Peyer's patch (tissue), 4 donors: Measurements from ENCODE around the gene OR1F1. TPM values are rescaled to one million over a fixed set of nuclear protein-coding genes. Genes with fewer than 3 reads are reported as not detected.
A peak's percentile ranks its signal among the peaks of the same experiment; 100 is the strongest.

ENCODE experiments used
- DNase-seq, 3 donors: peaks; one replicate each; pipeline ENCODE4 v3.0.0-alpha.2; 2017 to 2019
- H3K27ac ChIP-seq, 4 donors: fragments of 200-600 bp; sonication (generic); one replicate each; pipeline ENCODE4 v1.5.1; 2016 to 2019
- H3K27me3 ChIP-seq, 2 donors: fragments of 200-600 bp; sonication (generic); one replicate each; pipeline ENCODE4 v1.5.1; 2019
- H3K36me3 ChIP-seq, 3 donors: fragments of 200-600 bp; sonication (generic); one replicate each; pipeline ENCODE4 v1.5.1; 2016 to 2019
- H3K4me1 ChIP-seq, 4 donors: fragments of 200-600 bp; sonication (generic); one replicate each; pipeline ENCODE4 v1.5.1; 2016 to 2019
- H3K4me3 ChIP-seq, 4 donors: fragments of 200-600 bp; sonication (generic); 1 replicate in 3 of 4; 2 replicates in 1 of 4; pipeline ENCODE4 v1.5.1; 2016 to 2019; ENCODE audit warnings: mild to moderate bottlenecking in 1 of 4
- H3K9me3 ChIP-seq, 4 donors: fragments of 200-600 bp; sonication (generic); one replicate each; pipeline ENCODE4 v1.5.1; 2016 to 2019; ENCODE audit warnings: mild to moderate bottlenecking in 1 of 4
- CTCF ChIP-seq, 6 experiments: fragments of 450-650 bp in 4 of 6; fragments of 200-600 bp in 2 of 6; sonication (generic) in 1 of 6; IDR thresholded peaks; one replicate each; pipeline ENCODE4 v1.5.1; 2017 to 2019; ENCODE audit warnings: antibody characterized with exemption in 6 of 6, mild to moderate bottlenecking in 3 of 6, moderate library complexity in 1 of 6
- POLR2A ChIP-seq, 2 donors: fragments of 450-650 bp; IDR thresholded peaks; one replicate each; pipeline ENCODE4 v1.5.1; 2017; ENCODE audit warnings: antibody characterized with exemption in 2 of 2, mild to moderate bottlenecking in 2 of 2, moderate library complexity in 2 of 2
- total RNA-seq, 4 donors: library from RNA; depleted of rRNA; stranded (reverse); fragments of >200 nt; gene quantifications; one replicate each; pipeline ENCODE4 v1.1.0, GENCODE V29; 2016

OR1F1 gene
- total RNA-seq, 4 donors from 2014 or later: not detected

GRCh38 chr16:3158026-3158509 is 29.9 kb upstream of the OR1F1 start:
- no peaks in the 10 kb centered on the region for H3K36me3 ChIP-seq
- H3K27me3 ChIP-seq: no peaks in the 10 kb centered on the region
- H3K4me3 ChIP-seq: peak overlapping the region; percentile 79 to 88 (median 82)
- peak overlapping the region; percentile 81 to 95 (median 83) for H3K27ac ChIP-seq
- peak in 1 of 3 donors; percentile 32 for DNase-seq
- peaks cover 0 to 14% (median 9%) of the 10 kb centered on the region in 4 donors for H3K4me1 ChIP-seq
- no peaks in the 10 kb centered on the region for H3K9me3 ChIP-seq
- no peak for TF ChIP-seq CTCF (IDR thresholded peaks at IDR 0.05)

GRCh38 chr16:3158510-3159314 is 29.3 kb upstream of the OR1F1 start:
- no peaks in the 10 kb centered on the region for H3K9me3 ChIP-seq

GRCh38 chr16:3161235-3162018 is 26.6 kb upstream of the OR1F1 start:
- H3K36me3 ChIP-seq: no peaks in the 10 kb centered on the region
- H3K4me3 ChIP-seq: no peak overlapping the region
- H3K9me3 ChIP-seq: no peaks in the 10 kb centered on the region
- H3K27me3 ChIP-seq: no peaks in the 10 kb centered on the region
- no peak for DNase-seq
- H3K27ac ChIP-seq: peak overlapping the region in 1 of 4 donors; percentile 21
- TF ChIP-seq CTCF (IDR thresholded peaks at IDR 0.05) (no peak), POLR2A (IDR thresholded peaks at IDR 0.05) (no peak)
- peaks cover 0 to 14% (median 9%) of the 10 kb centered on the region in 4 donors for H3K4me1 ChIP-seq

More at GRCh38 chr16:3158510-3159314, 29.3 kb upstream of the OR1F1 start:
- H3K27me3 ChIP-seq: no peaks in the 10 kb centered on the region
- H3K36me3 ChIP-seq: no peaks in the 10 kb centered on the region
- TF ChIP-seq CTCF (IDR thresholded peaks at IDR 0.05) (peak in 1 of 6 experiments; percentile 11), POLR2A (IDR thresholded peaks at IDR 0.05) (peak; percentile 65 to 73)
- peak; percentile 92 to 96 (median 93) for DNase-seq
- peak overlapping the region; percentile 81 to 95 (median 83) for H3K27ac ChIP-seq
- H3K4me3 ChIP-seq: peak overlapping the region; percentile 79 to 88 (median 82)
- peaks cover 0 to 14% (median 9%) of the 10 kb centered on the region in 4 donors for H3K4me1 ChIP-seq

- Histone ChIP-seq H3K9me3 (no peaks in the 10 kb centered on the region), H3K27me3 (no peaks in the 10 kb centered on the region), H3K4me1 (peaks cover 0 to 8% (median 5%) of the 10 kb centered on the region in 4 donors), H3K36me3 (no peaks in the 10 kb centered on the region), H3K27ac (no peak overlapping the region), H3K4me3 (no peak overlapping the region)
- no peak for DNase-seq
- TF ChIP-seq CTCF (IDR thresholded peaks at IDR 0.05) (no peak), POLR2A (IDR thresholded peaks at IDR 0.05) (no peak)
Measured at GRCh38 chr16:3164121-3164991, 23.6 kb upstream of the OR1F1 start.
